HCT116 (cell line): ENCODE measurements around the gene MAGEA4.

Source experiments
- CTCF ChIP-seq, 3 experiments: fragments of 200-600 bp in 1 of 3; sonication (generic) in 1 of 3; IDR thresholded peaks in 2 of 3; conservative IDR thresholded peaks in 1 of 3; 2 replicates each; pipeline ENCODE4 v1.5.1; 2012 to 2017; ENCODE audit warnings: low read depth in 2 of 3, low read length in 2 of 3, antibody characterized with exemption in 1 of 3, borderline replicate concordance in 1 of 3, control low read depth in 1 of 3, mild to moderate bottlenecking in 1 of 3, mixed read lengths in 1 of 3, mixed run types in 1 of 3, moderate library complexity in 1 of 3; ENCODE audit not compliant: insufficient read depth in 1 of 3
- EZH2phosphoT487 ChIP-seq: fragments of 200-600 bp; IDR thresholded peaks from 2 replicates; pipeline ENCODE4 v1.6.1; 2018; ENCODE audit warnings: antibody characterized with exemption, borderline replicate concordance
- POLR2A ChIP-seq: IDR thresholded peaks from 2 replicates; pipeline ENCODE4 v1.7.0; 2011; ENCODE audit warnings: borderline replicate concordance; ENCODE audit not compliant: insufficient read depth, insufficient read length; ENCODE audit errors: extremely low read depth

GRCh38 chrX:151921866-151922265 is 9.2 kb downstream of the MAGEA4 start:
- no peak for TF ChIP-seq CTCF (IDR thresholded peaks at IDR 0.05 in 2 of 3, conservative IDR thresholded peaks at IDR 0.05 in 1 of 3; ENCODE audit: borderline replicate concordance in 1 of 3, insufficient read depth in 1 of 3, low read depth in 2 of 3, low read length in 2 of 3)
- no peak for TF ChIP-seq EZH2phosphoT487
- no peak for TF ChIP-seq POLR2A
